IMR-90 (cell line): ENCODE data around the gene CCN5. TPM values are rescaled to one million over a fixed set of nuclear protein-coding genes. Genes with fewer than 3 reads are reported as not detected.

Experiments
- ATAC-seq: fragments of 200-7000 bp; cut with Tn5 transposase; 2 replicates; pipeline ENCODE4 v1.9.1; 2020; ENCODE audit warnings: low read depth, mild to moderate bottlenecking, moderate library complexity
- BruUV-seq: library from RNA; stranded (reverse); fragments of 400-500 nt; replicated peaks from 2 replicates; lab custom pipeline; 2021; lab: Mats Ljungman, UMichigan
- CTCF ChIA-PET: fragments of 300-600 bp; formaldehyde crosslinking; extraction: SDS; loops from one replicate; lab custom pipeline; 2021; ENCODE audit warnings: antibody characterized with exemption; lab: Yijun Ruan, JAX
- POLR2A ChIA-PET: fragments of 300-600 bp; sonication (Branson Sonifier 250); formaldehyde crosslinking; loops from one replicate; lab custom pipeline; 2022; ENCODE audit warnings: antibody characterized with exemption; ENCODE audit not compliant: unreplicated experiment; lab: Charles Lee
- DNase-seq: peaks from one replicate; pipeline ENCODE4 v3.0.0; 2013
- H2AFZ ChIP-seq: replicated peaks from 2 replicates; pipeline ENCODE3; 2013; ENCODE audit warnings: low read length, mild to moderate bottlenecking; ENCODE audit not compliant: poor library complexity
- H2AK5ac ChIP-seq: 2 replicates; pipeline ENCODE4 v1.6.1; 2013; ENCODE audit warnings: low read depth, low read length, inconsistent platforms
- H2AK9ac ChIP-seq: replicated peaks from 2 replicates; pipeline ENCODE3; 2013; ENCODE audit warnings: mild to moderate bottlenecking, low read depth, low read length, moderate library complexity; ENCODE audit not compliant: poor library complexity
- H2BK120ac ChIP-seq: 2 replicates; pipeline ENCODE4 v1.6.1; 2013; ENCODE audit warnings: low read depth, low read length, inconsistent platforms
- H2BK15ac ChIP-seq: 3 replicates; pipeline ENCODE4 v1.6.1; 2013; ENCODE audit warnings: low read depth, low read length, inconsistent platforms
- H2BK20ac ChIP-seq: 2 replicates; pipeline ENCODE4 v1.6.1; 2013; ENCODE audit warnings: low read depth, mild to moderate bottlenecking, inconsistent platforms, low read length, moderate library complexity
- H2BK5ac ChIP-seq: 2 replicates; pipeline ENCODE4 v1.6.1; 2013; ENCODE audit warnings: mild to moderate bottlenecking, low read depth, low read length, inconsistent platforms; ENCODE audit not compliant: poor library complexity, severe bottlenecking
- H3K14ac ChIP-seq: replicated peaks from 2 replicates; pipeline ENCODE4 v1.6.1; 2013; ENCODE audit warnings: low read depth, low read length, inconsistent platforms
- H3K18ac ChIP-seq: 2 replicates; pipeline ENCODE4 v1.6.1; 2013; ENCODE audit warnings: low read depth, low read length, control low read depth
- H3K23ac ChIP-seq: 2 replicates; pipeline ENCODE4 v1.6.1; 2013; ENCODE audit warnings: low read depth, low read length, inconsistent platforms
- H3K27ac ChIP-seq: 2 replicates; pipeline ENCODE4 v1.5.1; 2013; ENCODE audit warnings: mild to moderate bottlenecking, control low read depth, low read length; ENCODE audit not compliant: insufficient read depth
- H3K27me3 ChIP-seq: 2 replicates; pipeline ENCODE4 v1.6.1; 2013; ENCODE audit warnings: low read length; ENCODE audit not compliant: control insufficient read depth, insufficient read depth
- H3K36me3 ChIP-seq: 2 replicates; pipeline ENCODE4 v1.6.1; 2013; ENCODE audit warnings: low read length, mixed read lengths; ENCODE audit not compliant: control insufficient read depth, insufficient read depth
- H3K4ac ChIP-seq: 2 replicates; pipeline ENCODE4 v1.6.1; 2013; ENCODE audit warnings: low read depth, low read length, inconsistent platforms
- H3K4me1 ChIP-seq: 2 replicates; pipeline ENCODE4 v1.6.1; 2013; ENCODE audit warnings: low read length, mixed read lengths; ENCODE audit not compliant: control insufficient read depth, insufficient read depth
- H3K4me2 ChIP-seq: 2 replicates; pipeline ENCODE4 v1.6.1; 2013; ENCODE audit warnings: low read depth, mild to moderate bottlenecking, control low read depth, low read length, moderate library complexity
- H3K4me3 ChIP-seq: 2 replicates; pipeline ENCODE4 v1.5.1; 2013; ENCODE audit warnings: low read depth, mild to moderate bottlenecking, control low read depth, low read length, moderate library complexity; ENCODE audit not compliant: insufficient read depth
- H3K56ac ChIP-seq: 2 replicates; pipeline ENCODE4 v1.6.1; 2013; ENCODE audit warnings: low read length, inconsistent platforms; ENCODE audit not compliant: insufficient read depth; ENCODE audit errors: extremely low read depth
- H3K79me1 ChIP-seq, 2 experiments: 2 replicates each; pipeline ENCODE4 v1.6.1; 2013; ENCODE audit warnings: low read length in 2 of 2, inconsistent platforms in 1 of 2, low read depth in 1 of 2
- H3K9ac ChIP-seq: 2 replicates; pipeline ENCODE4 v1.6.1; 2013; ENCODE audit warnings: low read depth, low read length, control low read depth
- H3K9me1 ChIP-seq: 2 replicates; pipeline ENCODE4 v1.6.1; 2013; ENCODE audit warnings: low read length, inconsistent platforms; ENCODE audit not compliant: insufficient read depth
- H3K9me3 ChIP-seq: 2 replicates; pipeline ENCODE4 v1.6.1; 2013; ENCODE audit warnings: low read length; ENCODE audit not compliant: control insufficient read depth, insufficient read depth
- H4K20me1 ChIP-seq: 2 replicates; pipeline ENCODE4 v1.6.1; 2013; ENCODE audit warnings: low read length, inconsistent platforms; ENCODE audit not compliant: insufficient read depth
- H4K5ac ChIP-seq: 2 replicates; pipeline ENCODE4 v1.6.1; 2013; ENCODE audit warnings: mild to moderate bottlenecking, low read depth, low read length, control low read depth
- H4K8ac ChIP-seq, 2 experiments: 2 replicates each; pipeline ENCODE4 v1.6.1; 2013; ENCODE audit warnings: low read depth in 2 of 2, low read length in 2 of 2, control low read depth in 1 of 2, inconsistent platforms in 1 of 2
- H4K91ac ChIP-seq: 2 replicates; pipeline ENCODE4 v1.6.1; 2013; ENCODE audit warnings: low read depth, low read length, inconsistent platforms; ENCODE audit not compliant: insufficient read depth
- CEBPB ChIP-seq: IDR thresholded peaks from 2 replicates; pipeline ENCODE4 v1.6.1; 2012; ENCODE audit warnings: low read depth, low read length, improper control_type of control experiment
- FOS ChIP-seq: fragments of 150-350 bp; IDR thresholded peaks from 2 replicates; pipeline ENCODE4 v1.6.1; 2016; ENCODE audit warnings: low read depth, low read length
- MAZ ChIP-seq: IDR thresholded peaks from 2 replicates; pipeline ENCODE4 v1.6.1; 2012; ENCODE audit warnings: low read depth, mild to moderate bottlenecking, low read length, improper control_type of control experiment, moderate library complexity, borderline replicate concordance
- POLR2A ChIP-seq: IDR thresholded peaks from 2 replicates; pipeline ENCODE4 v1.6.1; 2012; ENCODE audit warnings: mild to moderate bottlenecking, low read depth, low read length
- RAD21 ChIP-seq: IDR thresholded peaks from 2 replicates; pipeline ENCODE4 v1.6.1; 2012; ENCODE audit warnings: low read length, improper control_type of control experiment
- RCOR1 ChIP-seq: IDR thresholded peaks from 2 replicates; pipeline ENCODE4 v1.6.1; 2012; ENCODE audit warnings: mild to moderate bottlenecking, low read length, improper control_type of control experiment; ENCODE audit not compliant: insufficient replicate concordance
- SMC3 ChIP-seq: fragments of 150-350 bp; IDR thresholded peaks from 2 replicates; pipeline ENCODE4 v1.6.1; 2016; ENCODE audit warnings: low read depth, mild to moderate bottlenecking, antibody characterized with exemption, low read length, moderate library complexity
- WGBS, 2 experiments: methylation state at CpG; one replicate each; pipeline versions ENCODE4 v1.1.5 to v1.1.7; 2013; ENCODE audit warnings: missing lambda C conversion rate in 2 of 2; ENCODE audit not compliant: insufficient read length in 1 of 2; ENCODE audit errors: extremely low coverage in 2 of 2; 5-methylcytosine and 5-hydroxymethylcytosine counted together
- dilution Hi-C: fragments of 300-500 bp; cut with HindIII; formaldehyde crosslinking; loops from one replicate; pipeline ENCODE4 v1.14.3; 2018; ENCODE audit warnings: low sequenced_read_pairs; ENCODE audit not compliant: unreplicated experiment
- in situ Hi-C: fragments of 300-500 bp; cut with MboI; formaldehyde crosslinking; loops from 3 replicates; pipeline ENCODE4 v1.14.3; 2019; ENCODE audit warnings: low sequenced_read_pairs, inconsistent platforms, mixed read lengths
- intact Hi-C: fragments of 100-400 bp; cut with micrococcal nuclease; formaldehyde crosslinking; loops from 2 replicates; pipeline ENCODE4 v1.10.0; 2022
- polyA plus RNA-seq, 3 experiments: library from polyadenylated mRNA; depleted of rRNA; stranded (reverse); fragments of >200 nt; gene quantifications; 2 replicates each; pipeline ENCODE4 v1.2.3, GENCODE V29; 2012; ENCODE audit warnings: low replicate concordance in 1 of 3
- total RNA-seq: library from RNA; depleted of rRNA; stranded (reverse); fragments of >200 nt; gene quantifications from 2 replicates; pipeline ENCODE4 v1.2.3, GENCODE V29; 2012
- TF ChIP-seq, protein P1 (sequence below): conservative IDR thresholded peaks from 2 replicates; pipeline ENCODE4 v1.5.1; 2012; ENCODE audit warnings: mild to moderate bottlenecking, low read depth, low read length, improper control_type of control experiment

The CCN5 gene
- total and polyA plus RNA-seq, 2 of the 4 experiments (the other 2 are of a cell fraction): not detected

DNA sequence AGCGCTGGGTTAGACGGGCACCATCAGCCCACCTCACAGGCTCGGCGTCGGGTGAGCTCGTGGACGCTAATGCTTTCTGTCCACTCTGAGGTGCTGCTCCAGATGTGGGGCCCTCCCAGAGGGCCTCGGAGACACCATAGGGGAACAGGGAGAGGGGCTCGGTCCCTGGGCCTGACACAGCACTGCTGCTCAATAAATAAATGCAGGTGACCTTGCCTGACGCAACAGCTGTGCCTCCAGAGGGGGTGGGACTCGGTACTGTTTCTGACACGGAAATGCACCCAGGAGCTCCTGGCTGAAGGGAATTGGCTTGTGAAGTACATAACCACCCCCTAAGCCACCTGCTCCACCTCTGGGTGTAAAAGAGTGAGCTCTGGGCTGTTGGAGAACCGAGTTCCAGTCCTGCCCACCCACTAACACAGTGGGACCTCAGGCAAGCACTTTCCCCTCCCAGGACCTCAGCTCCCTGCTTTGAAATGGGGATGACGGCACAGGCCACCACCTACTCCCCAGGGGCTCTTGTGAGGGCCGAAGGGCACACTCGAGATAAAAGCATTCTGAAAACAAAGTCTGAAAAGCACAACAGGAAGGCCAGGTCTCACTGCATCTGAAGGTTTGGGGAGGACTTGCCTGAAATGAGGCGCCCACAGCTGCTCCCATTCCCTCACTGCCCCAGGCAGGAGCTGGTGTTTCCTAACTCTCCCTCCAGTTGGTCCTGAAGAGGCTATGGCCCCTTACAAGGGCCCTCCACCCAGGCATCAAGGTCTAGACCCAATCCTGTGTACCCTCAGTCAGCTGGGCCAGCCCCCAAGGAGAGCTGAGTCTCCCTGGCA, 37.1 kb downstream of the CCN5 start:
- H3K18ac ChIP-seq: no peak overlapping the region
- no peak overlapping the region for H2AK5ac ChIP-seq
- no peak for ATAC-seq
- POLR2A ChIA-PET: no interaction called here
- H2AFZ ChIP-seq: no peak overlapping the region
- TF ChIP-seq SMC3: no peak
- TF ChIP-seq FOS: no peak
- TF ChIP-seq CEBPB: no peak
- TF ChIP-seq MAZ: no peak
- no peak for TF ChIP-seq RCOR1
- no peak for TF ChIP-seq POLR2A
- TF ChIP-seq RAD21: no peak
- TF ChIP-seq, protein P1, sequence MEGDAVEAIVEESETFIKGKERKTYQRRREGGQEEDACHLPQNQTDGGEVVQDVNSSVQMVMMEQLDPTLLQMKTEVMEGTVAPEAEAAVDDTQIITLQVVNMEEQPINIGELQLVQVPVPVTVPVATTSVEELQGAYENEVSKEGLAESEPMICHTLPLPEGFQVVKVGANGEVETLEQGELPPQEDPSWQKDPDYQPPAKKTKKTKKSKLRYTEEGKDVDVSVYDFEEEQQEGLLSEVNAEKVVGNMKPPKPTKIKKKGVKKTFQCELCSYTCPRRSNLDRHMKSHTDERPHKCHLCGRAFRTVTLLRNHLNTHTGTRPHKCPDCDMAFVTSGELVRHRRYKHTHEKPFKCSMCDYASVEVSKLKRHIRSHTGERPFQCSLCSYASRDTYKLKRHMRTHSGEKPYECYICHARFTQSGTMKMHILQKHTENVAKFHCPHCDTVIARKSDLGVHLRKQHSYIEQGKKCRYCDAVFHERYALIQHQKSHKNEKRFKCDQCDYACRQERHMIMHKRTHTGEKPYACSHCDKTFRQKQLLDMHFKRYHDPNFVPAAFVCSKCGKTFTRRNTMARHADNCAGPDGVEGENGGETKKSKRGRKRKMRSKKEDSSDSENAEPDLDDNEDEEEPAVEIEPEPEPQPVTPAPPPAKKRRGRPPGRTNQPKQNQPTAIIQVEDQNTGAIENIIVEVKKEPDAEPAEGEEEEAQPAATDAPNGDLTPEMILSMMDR: no peak
- H3K79me1 ChIP-seq: no peaks in the 10 kb centered on the region
- H3K4ac ChIP-seq: no peak overlapping the region
- no peaks in the 10 kb centered on the region for H3K9me1 ChIP-seq
- no peak overlapping the region for H3K14ac ChIP-seq
- CTCF ChIA-PET: no interaction called here
- 46% methylated on average over 9 of the region's 17 CpGs; no CpG with 5 or more reads in 1 of the 2 experiments for WGBS, 2 experiments
- no peak overlapping the region for H4K91ac ChIP-seq
- DNase-seq: no peak
- H3K36me3 ChIP-seq: no peaks in the 10 kb centered on the region
- H3K56ac ChIP-seq: no peak overlapping the region
- H3K27me3 ChIP-seq: peaks cover 49% of the 10 kb centered on the region
- no peak overlapping the region for H3K27ac ChIP-seq
- no peaks in the 10 kb centered on the region for H3K9me3 ChIP-seq
- dilution Hi-C loops: no loop called here
- no peaks in the 10 kb centered on the region for H3K4me1 ChIP-seq
- no peak overlapping the region for H2BK120ac ChIP-seq
- H4K20me1 ChIP-seq: no peaks in the 10 kb centered on the region; the same call in 1 of the 2 replicates
- no peak overlapping the region for H2BK15ac ChIP-seq
- intact Hi-C loops: no loop called here
- no peak overlapping the region for H3K9ac ChIP-seq
- H4K8ac ChIP-seq: no peak overlapping the region
- H3K4me2 ChIP-seq: no peak overlapping the region
- BruUV-seq: no TSS peak
- no peak overlapping the region for H3K23ac ChIP-seq
- in situ Hi-C loops: no loop called here
- H4K5ac ChIP-seq: no peak overlapping the region
- H3K4me3 ChIP-seq: no peak overlapping the region
- no peak overlapping the region for H2BK20ac ChIP-seq
- no peak overlapping the region for H2AK9ac ChIP-seq
- H2BK5ac ChIP-seq: no peak overlapping the region
